Effector memory CD4-positive, alpha-beta T cell (primary cell): ENCODE measurements around the gene TMBIM1.
A peak's percentile ranks its signal among the peaks of the same experiment; 100 is the strongest.

Experiments
- DNase-seq, 3 donors: peaks; one replicate each; pipeline ENCODE4 v3.0.0-alpha.2; 2020
- H3K27ac ChIP-seq: 2 replicates; pipeline ENCODE4 v1.7.0; 2013; ENCODE audit warnings: mild to moderate bottlenecking, low read length, moderate library complexity; ENCODE audit not compliant: insufficient read depth, poor library complexity, severe bottlenecking
- H3K27me3 ChIP-seq: replicated peaks from 2 replicates; pipeline ENCODE4 v1.7.0; 2013; ENCODE audit warnings: mild to moderate bottlenecking, low read length; ENCODE audit not compliant: insufficient read depth, control insufficient read depth, poor library complexity, severe bottlenecking
- H3K36me3 ChIP-seq: 2 replicates; pipeline ENCODE4 v1.7.0; 2013; ENCODE audit warnings: mild to moderate bottlenecking, low read length, moderate library complexity; ENCODE audit not compliant: control insufficient read depth, insufficient read depth
- H3K4me1 ChIP-seq: 2 replicates; pipeline ENCODE4 v1.7.0; 2013; ENCODE audit warnings: low read length, mild to moderate bottlenecking; ENCODE audit not compliant: control insufficient read depth, insufficient read depth, poor library complexity, severe bottlenecking
- H3K4me3 ChIP-seq: 2 replicates; pipeline ENCODE4 v1.7.0; 2013; ENCODE audit warnings: low read length, low read depth, mild to moderate bottlenecking; ENCODE audit not compliant: insufficient read depth, poor library complexity, severe bottlenecking
- H3K9me3 ChIP-seq: 2 replicates; pipeline ENCODE4 v1.7.0; 2013; ENCODE audit warnings: mild to moderate bottlenecking, low read length, moderate library complexity; ENCODE audit not compliant: control insufficient read depth

Gene TMBIM1

DNA sequence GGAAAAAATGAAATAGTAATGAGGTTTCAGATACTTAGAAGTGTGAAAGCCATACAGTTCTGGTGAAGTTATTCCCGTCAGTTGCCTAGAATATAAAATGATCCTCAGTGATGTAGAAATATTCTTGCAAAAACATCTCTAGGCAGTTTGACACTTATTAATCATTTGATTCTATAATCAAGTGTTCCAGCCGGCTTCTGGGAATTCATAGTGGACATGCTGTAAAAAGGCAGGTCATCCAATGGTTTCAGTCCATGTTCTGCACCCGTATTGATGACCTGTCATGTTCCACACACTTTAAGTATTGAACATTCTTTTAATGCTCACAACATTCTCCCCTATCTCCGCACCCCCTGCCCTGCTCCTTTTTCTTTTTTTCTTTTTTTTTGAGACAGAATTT, 55.5 kb downstream of the TMBIM1 start:
- Histone ChIP-seq H3K9me3 (no peaks in the 10 kb centered on the region), H3K27me3 (no peaks in the 10 kb centered on the region), H3K27ac (no peak overlapping the region), H3K4me1 (no peaks in the 10 kb centered on the region), H3K4me3 (no peak overlapping the region), H3K36me3 (peaks cover 94% of the 10 kb centered on the region)
- DNase-seq = no peak

- Histone ChIP-seq H3K9me3 (no peaks in the 10 kb centered on the region), H3K27ac (no peak overlapping the region), H3K4me1 (peaks cover 14% of the 10 kb centered on the region), H3K36me3 (peaks cover 89% of the 10 kb centered on the region), H3K27me3 (no peaks in the 10 kb centered on the region), H3K4me3 (no peak overlapping the region)
- no peak for DNase-seq
These were observed 57.3 kb downstream of the TMBIM1 start for GRCh38 chr2:218235017-218235416.

DNA sequence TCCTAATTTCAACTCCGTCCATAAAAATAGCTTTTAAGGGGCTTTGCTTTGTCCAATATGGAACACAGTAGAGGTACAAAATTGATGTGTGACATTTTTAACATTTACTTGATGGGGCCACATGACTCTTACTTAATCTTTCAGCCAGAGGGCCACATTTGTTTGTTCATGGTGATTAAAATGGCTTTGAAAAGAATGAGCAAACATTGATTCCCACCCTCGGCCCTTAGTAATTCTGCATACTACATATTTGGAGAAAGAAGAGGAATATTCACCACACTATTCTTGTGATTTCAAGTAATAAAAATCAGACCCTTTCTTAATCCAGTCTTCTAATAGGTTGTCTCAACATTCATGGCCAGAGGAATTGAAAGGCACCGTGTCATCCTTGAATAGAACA, 57.8 kb downstream of the TMBIM1 start:
- Histone ChIP-seq H3K36me3 (peaks cover 84% of the 10 kb centered on the region), H3K9me3 (no peaks in the 10 kb centered on the region), H3K4me1 (peaks cover 19% of the 10 kb centered on the region), H3K4me3 (no peak overlapping the region), H3K27ac (no peak overlapping the region), H3K27me3 (no peaks in the 10 kb centered on the region)
- DNase-seq = no peak

DNA sequence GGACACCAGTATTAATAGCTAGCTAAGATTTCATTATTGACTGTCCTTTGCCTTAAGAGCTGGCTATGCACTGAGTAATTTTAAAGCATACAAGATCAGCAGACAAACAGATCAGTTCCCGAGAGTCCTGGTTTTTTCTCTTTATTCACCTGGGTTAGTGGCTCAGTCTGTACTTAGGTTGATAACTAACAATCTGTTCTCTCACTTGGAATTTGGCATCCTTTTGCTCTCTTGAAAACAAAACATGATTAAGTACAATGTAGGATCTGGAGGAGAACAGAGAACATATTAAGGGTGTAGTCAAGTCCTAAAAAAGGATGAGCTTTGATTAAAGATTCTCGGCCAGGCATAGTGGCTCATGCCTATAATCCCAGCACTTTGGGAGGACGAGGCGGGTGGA, 58.8 kb downstream of the TMBIM1 start:
- Histone ChIP-seq H3K4me1 (peaks cover 26% of the 10 kb centered on the region), H3K36me3 (peaks cover 74% of the 10 kb centered on the region), H3K9me3 (no peaks in the 10 kb centered on the region), H3K4me3 (no peak overlapping the region), H3K27me3 (no peaks in the 10 kb centered on the region), H3K27ac (no peak overlapping the region)
- DNase-seq = no peak

- Histone ChIP-seq H3K4me3 (no peak overlapping the region), H3K4me1 (peaks cover 35% of the 10 kb centered on the region), H3K9me3 (no peaks in the 10 kb centered on the region), H3K36me3 (peaks cover 55% of the 10 kb centered on the region), H3K27me3 (no peaks in the 10 kb centered on the region), H3K27ac (peak overlapping the region; percentile 48)
- no peak for DNase-seq
These were observed 61.4 kb downstream of the TMBIM1 start for GRCh38 chr2:218230882-218231281.

- peaks cover 49% of the 10 kb centered on the region for H3K36me3 ChIP-seq
- H3K27me3 ChIP-seq = no peaks in the 10 kb centered on the region
- DNase-seq = no peak
- H3K27ac ChIP-seq = peak overlapping the region; percentile 54
- H3K9me3 ChIP-seq = no peaks in the 10 kb centered on the region
- H3K4me1 ChIP-seq = peaks cover 44% of the 10 kb centered on the region
- no peak overlapping the region for H3K4me3 ChIP-seq
These were observed 62.5 kb downstream of the TMBIM1 start for GRCh38 chr2:218229851-218230250.

- Histone ChIP-seq H3K4me3 (no peak overlapping the region), H3K9me3 (no peaks in the 10 kb centered on the region), H3K27ac (peak overlapping the region; percentile 54), H3K27me3 (no peaks in the 10 kb centered on the region), H3K4me1 (peaks cover 50% of the 10 kb centered on the region), H3K36me3 (peaks cover 49% of the 10 kb centered on the region)
- peak in 2 of 3 donors; percentile 18 to 22 for DNase-seq
These were observed 63.1 kb downstream of the TMBIM1 start for GRCh38 chr2:218229239-218229638.

- Histone ChIP-seq H3K27ac (peak overlapping the region; percentile 54), H3K4me3 (no peak overlapping the region), H3K4me1 (peaks cover 57% of the 10 kb centered on the region), H3K9me3 (no peaks in the 10 kb centered on the region), H3K27me3 (no peaks in the 10 kb centered on the region), H3K36me3 (peaks cover 45% of the 10 kb centered on the region)
- no peak for DNase-seq
These were observed 63.8 kb downstream of the TMBIM1 start for GRCh38 chr2:218228366-218229090.

- H3K4me3 ChIP-seq = no peak overlapping the region
- no peak overlapping the region for H3K27ac ChIP-seq
- no peak for DNase-seq
- H3K9me3 ChIP-seq = no peaks in the 10 kb centered on the region
- H3K4me1 ChIP-seq = peaks cover 72% of the 10 kb centered on the region
- H3K27me3 ChIP-seq = no peaks in the 10 kb centered on the region
- H3K36me3 ChIP-seq = peaks cover 35% of the 10 kb centered on the region
These were observed 65.4 kb downstream of the TMBIM1 start for GRCh38 chr2:218226903-218227302.
